Fibroblast of lung (primary cell): ENCODE results near the gene DLGAP4.

Experiments
- EZH2 ChIP-seq: IDR thresholded peaks from 2 replicates; pipeline ENCODE4 v1.5.1; 2012; ENCODE audit warnings: low read length, control low read depth, mild to moderate bottlenecking; ENCODE audit errors: missing control alignments
- TF ChIP-seq, protein P1 (sequence below), 2 donors: IDR thresholded peaks in 1 of 2; conservative IDR thresholded peaks in 1 of 2; 1 replicate in 1 of 2; 2 replicates in 1 of 2; pipeline ENCODE4 v1.5.1; 2011 to 2012; ENCODE audit warnings: low read length in 2 of 2, control low read depth in 1 of 2, inconsistent platforms in 1 of 2, low read depth in 1 of 2, mild to moderate bottlenecking in 1 of 2

DNA sequence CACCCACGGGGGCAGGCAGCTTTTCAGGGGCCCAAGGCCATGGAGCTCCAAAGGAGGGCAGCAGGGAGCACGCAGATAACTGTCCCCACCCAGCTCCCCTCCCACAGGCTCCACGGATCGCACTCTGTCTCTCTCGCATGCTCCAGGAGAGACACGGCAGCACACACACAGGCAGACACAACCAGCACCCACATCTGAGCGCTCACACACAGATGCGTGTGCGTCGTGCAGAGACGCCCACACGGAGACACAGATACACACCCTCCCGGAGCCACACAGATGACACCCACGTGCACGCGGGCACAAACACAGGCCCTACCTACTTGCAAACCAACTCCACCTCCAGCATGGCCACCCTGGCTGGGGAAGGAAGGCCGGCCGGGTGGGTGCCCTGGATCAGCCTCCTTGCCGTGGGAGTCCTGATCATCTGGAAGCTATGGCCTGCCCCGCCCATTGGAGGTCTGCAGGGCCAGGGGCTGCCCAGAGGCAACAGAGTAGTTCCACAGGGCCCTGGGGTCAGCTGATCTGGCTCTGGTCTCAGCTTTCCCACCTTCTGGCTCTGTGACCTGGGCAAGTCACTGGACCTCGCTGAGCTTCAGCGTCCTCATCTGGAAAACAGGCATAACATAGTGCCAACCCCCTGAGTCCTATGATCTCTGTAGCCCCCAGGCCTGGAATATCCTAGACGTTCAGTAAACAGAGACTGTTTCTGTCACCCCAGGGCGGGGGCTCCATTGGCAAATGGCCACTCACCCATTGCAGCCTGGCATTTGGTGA, 38.3 kb upstream of the DLGAP4 start:
- TF ChIP-seq, protein P1, sequence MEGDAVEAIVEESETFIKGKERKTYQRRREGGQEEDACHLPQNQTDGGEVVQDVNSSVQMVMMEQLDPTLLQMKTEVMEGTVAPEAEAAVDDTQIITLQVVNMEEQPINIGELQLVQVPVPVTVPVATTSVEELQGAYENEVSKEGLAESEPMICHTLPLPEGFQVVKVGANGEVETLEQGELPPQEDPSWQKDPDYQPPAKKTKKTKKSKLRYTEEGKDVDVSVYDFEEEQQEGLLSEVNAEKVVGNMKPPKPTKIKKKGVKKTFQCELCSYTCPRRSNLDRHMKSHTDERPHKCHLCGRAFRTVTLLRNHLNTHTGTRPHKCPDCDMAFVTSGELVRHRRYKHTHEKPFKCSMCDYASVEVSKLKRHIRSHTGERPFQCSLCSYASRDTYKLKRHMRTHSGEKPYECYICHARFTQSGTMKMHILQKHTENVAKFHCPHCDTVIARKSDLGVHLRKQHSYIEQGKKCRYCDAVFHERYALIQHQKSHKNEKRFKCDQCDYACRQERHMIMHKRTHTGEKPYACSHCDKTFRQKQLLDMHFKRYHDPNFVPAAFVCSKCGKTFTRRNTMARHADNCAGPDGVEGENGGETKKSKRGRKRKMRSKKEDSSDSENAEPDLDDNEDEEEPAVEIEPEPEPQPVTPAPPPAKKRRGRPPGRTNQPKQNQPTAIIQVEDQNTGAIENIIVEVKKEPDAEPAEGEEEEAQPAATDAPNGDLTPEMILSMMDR (conservative IDR thresholded peaks at IDR 0.05 in 1 of 2, IDR thresholded peaks at IDR 0.05 in 1 of 2; ENCODE audit: low read depth in 1 of 2, low read length in 2 of 2) = no peak
- TF ChIP-seq EZH2 = no peak
